HG03066 (cell line): ENCODE measurements around the gene LARGE1.
"Not testable (repeated sequence)": the region's sequence is repeated elsewhere in the genome, so short reads cannot be mapped to it uniquely, and the experiment has no call there.

Source experiments
- ATAC-seq: cut with Tn5 transposase; IDR thresholded peaks from one replicate; pipeline ENCODE4 v1.9.1; 2021; ENCODE audit warnings: low read depth; ENCODE audit not compliant: unreplicated experiment

The LARGE1 gene

DNA sequence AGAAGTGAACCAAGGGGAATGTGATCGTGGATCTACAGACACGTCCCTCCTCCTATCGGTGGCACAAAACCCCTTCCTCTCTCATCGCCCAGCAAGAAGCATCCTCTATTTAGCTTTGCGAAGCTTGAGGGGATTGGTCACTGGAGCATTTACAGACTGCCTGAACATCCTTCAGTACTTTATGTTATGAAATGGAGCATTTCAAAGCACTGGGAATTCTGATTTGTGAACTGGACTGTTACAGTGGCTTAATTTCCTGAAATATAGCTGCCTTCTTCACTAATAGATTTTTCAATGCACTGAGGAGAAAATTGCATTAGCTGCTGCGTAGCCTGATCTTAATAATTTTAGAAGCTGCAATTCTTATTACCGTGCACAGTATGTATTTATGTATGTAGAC is 344.5 kb downstream of the LARGE1 start:
- ATAC-seq, result no peak

DNA sequence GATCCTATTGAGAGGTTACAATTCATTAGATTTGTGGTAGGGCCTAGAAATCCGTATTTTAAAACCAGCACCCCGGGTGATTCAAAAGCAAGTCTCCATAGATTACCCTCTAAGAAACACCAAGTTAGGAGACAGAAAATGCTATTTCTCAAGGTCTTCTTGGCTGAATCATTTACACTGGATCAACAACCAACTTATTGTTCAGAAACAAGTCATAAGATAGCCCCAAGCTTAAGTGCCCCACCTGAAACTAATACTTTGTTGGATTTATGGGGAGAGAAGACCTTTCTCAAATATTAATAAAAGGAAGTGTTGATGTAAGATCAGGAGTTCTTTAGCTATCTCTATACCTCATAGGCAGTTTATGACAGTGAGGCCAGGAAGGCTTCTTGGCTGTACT is 345.2 kb downstream of the LARGE1 start:
- ATAC-seq, result no peak

DNA sequence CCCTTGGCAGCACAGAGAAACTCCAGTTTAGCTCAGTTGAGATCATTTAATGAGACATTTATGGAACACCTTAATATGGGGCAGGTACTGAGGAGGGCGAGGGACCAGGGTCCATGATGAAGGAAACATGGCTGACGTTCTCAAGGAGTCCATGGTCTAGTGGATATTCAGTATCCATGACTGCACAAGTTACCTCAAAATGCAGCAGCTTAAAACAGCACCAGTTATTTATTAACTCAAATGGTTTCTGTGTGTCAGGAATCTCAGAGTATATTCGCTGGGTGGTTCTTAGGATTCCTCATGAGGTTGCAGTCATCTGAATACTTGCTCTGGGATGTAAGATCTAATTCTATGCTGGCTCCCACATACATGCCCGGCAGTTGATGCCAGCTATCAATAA is 346.8 kb downstream of the LARGE1 start:
- no peak for ATAC-seq

DNA sequence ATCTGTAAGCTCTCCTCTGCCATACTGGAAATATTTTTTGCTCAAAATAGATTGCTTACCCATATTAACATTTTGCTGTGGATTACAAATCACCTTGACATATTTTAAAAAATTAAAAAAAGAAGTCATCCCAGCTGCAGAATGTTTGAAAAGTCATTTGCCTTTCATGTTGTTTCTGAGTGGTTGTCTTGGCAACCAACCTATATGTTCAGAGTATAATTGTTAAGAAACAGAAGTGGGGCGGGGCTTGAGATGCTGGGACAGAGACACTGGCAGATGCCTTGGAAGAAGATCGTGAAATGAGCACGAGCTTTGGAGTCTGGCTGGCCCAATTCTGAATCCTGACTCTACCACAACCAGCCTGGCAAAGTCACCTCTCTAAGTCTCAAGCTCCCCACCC is 348.2 kb downstream of the LARGE1 start:
- ATAC-seq, result no peak

DNA sequence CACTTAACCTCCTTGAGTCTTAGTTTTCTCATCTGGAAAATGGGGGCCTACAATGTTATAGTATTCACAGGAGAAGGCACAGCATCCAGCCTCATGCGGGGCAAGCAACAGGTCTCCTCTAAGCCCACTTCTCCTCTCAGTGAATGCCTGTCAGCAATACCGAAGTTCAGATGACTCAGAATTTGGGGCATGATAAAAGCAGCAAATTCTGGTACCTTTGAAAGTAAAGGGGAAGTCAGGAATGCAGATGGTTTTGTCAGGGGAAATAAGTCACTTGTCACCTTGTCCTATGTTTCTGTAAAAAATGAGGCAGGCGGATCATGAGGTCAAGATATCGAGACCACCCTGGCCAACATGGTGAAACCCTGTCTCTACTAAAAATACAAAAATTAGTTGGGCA is 350.2 kb downstream of the LARGE1 start:
- no peak for ATAC-seq

DNA sequence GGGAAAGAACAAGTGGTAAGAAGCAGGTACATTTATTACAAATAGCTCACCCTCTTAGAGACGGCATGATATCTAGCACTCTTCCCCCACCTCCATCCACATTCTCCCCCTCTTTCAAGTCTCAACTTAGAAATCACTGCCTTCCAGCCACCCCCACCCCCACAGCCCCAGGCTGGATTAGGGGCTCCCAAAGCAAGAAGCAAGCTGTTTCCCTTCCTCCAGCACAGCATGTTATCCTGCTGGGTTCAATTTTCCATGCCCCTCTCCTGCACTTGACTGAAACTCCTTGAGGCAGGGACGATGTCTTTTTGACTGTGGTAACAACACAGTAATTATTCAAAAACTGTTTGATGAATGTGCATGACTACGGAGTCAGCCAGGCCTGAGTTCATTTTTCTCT is 350.7 kb downstream of the LARGE1 start:
- no peak for ATAC-seq

DNA sequence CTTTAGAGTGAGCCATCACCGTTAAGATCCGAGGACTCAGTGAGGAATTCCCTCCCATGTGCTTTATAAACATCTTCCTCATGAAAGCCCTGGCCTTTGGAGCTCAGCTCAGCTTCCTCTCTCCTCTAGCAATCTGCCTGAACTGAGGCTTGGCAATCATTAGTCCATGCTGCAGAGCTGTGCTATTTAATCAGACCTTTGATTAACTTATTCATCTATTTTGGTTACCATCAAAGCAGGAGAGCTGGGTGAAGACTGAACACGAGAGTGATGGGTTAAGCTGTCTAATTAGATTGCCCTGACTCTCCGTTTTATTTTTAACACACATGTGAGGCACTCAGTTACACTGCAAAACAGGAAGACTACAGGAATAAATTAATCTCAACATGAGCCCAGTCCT is 351.3 kb downstream of the LARGE1 start:
- no peak for ATAC-seq

DNA sequence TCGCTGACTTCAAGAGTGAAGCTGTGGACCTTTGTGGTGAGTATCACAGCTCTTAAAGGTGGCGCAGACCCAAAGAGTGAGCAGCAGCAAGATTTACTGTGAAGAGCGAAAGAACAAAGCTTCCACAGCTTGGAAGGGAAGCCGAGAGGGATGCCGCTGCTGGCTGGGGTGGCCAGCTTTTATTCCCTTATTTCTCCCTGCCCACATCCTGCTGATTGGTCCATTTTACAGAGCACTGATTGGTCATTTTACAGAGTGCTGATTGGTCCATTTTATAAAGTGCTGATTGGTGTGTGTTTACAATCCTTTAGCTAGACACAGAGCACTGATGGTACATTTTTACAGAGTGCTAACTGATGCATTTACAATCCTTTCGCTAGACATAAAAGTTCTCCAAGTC is 353.8 kb downstream of the LARGE1 start:
- ATAC-seq, result not testable (repeated sequence)

DNA sequence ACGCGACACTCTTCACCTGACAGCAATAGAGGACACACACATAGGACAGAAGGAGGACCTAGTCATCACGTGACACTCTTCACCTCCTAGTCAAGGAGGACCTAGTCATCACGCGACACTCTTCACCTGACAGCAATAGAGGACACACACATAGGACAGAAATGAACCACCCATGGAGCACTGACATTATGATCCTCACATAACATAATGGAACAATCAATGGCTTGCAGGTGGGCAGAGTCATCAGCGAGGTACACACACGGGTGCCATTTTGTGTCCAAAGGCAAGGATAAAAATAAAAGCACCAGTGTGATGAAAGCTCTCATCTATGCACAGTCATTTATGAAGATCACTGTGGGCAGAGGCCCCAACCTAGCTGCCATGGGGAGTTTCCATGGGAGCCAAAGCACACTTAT is 354.7 kb downstream of the LARGE1 start:
- no peak for ATAC-seq

DNA sequence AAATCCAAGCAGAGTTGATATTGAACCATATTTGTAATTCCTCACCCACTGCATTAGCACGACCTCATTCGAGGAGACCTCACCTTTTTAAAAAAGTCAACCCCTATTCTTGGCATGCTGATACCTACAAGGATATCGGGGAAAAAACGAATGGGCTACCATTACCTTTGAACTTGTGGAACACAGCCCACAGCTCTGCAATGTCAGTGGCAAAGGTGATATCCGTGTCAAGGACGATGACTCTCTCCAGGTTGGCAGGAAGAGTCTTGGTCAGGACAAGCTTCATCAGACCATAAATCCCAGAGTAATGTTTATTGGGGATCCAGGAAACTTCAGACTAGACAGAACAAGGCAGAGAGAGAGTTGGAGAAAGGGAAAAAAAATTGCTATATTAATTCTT is 355.6 kb downstream of the LARGE1 start:
- ATAC-seq, result no peak

DNA sequence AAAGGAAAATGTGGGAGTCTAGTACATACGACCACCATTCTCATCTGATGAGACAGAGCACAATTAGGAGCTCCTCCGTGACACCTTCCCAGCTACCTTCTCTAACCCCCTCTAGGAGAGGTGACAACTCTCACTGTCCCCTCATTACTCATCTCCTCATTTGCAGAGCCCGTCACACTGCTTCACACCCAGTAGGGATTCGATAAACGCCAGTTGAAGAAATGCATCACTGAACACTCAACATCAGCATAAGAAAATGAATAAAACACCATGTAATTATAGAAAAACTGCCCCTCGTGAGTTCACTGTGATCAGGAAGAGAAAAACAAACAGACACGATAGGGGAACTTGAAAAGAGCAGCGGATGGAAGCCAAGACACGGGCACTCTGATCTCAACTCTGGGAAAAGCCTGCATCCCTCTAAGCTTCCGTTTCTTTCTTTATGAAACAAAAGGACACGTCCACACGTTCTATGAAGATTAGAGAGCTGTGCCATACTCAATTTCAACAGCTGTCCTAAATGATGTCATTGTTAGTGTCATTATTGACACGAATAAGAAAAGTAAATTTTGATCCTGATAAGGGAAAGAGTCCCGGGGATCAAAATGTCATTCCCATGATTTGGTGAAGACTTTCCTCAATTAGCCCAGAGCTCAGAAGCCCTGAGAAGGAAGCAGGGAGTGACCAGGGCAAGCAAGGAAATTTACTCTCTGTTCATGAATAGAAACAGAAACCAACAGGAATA is 356.9 kb downstream of the LARGE1 start:
- ATAC-seq, result no peak

DNA sequence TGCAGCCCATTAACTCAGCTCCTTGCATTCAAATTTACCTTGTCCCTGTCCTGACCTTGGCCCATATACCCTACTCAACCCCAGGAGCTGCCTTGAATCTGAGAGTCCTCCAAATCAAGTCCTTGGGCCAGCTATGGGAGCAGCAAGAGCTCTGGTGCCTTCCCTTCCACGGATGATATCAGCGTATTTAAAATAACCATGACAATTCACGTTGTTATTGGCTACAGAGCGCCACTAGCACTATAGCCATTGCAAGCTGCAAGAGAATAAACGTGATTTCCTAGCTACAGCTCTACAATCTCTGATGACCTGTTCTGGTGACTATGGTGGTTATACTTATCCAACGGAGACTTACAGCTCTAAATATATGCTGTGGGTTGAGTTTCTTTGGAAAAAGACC is 357.8 kb downstream of the LARGE1 start:
- ATAC-seq, result no peak

DNA sequence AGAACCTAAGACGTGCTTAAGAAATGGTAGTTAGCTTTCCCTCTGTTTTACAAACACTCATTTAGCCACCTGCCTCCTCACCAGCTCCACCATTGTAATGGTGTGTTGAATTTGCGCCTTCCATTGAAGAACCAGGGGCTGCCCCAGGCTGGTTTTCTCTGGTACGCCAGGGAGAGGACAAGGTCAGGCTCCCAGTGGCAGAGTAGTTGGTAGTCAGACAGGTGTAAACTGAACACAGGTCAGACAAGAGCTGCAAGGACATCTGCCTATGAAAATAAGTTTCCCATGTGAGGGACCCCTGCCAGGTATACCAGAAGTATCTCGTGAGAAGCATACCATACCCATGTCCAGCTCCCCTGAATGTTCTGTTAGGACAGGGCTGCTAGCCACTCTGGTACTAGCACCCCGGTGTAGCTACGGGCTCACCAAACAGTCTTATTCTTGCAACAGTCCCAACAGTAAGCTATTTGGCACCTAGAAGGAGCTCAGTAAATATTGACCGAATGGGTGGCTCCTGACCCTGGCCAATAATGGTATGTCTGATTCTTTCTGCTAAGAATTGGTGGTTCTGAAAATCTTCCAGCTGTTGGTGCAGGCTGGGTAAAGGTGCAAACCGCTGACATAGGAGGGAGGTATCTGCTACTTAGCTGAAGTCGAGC is 359.0 kb downstream of the LARGE1 start:
- ATAC-seq, result no peak

DNA sequence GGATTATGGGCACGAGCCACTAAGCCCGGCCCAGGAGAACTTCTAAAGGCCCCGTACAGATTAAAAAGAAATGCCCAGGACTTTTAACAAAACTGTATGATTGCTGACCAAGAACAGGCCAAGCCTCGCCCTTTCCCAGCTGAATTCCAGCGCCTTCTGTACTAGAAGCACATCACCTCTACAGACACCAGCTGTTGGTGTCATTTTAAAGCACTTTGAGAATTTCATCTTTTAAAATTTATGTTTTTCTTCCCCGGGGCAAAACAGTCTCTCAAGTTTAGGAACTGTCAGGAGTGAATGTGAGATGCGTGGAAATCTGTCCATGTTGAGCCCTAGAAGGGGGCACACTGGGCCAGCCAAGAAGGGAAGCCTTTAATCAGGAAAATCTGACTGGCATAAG is 362.4 kb downstream of the LARGE1 start:
- ATAC-seq, result no peak

DNA sequence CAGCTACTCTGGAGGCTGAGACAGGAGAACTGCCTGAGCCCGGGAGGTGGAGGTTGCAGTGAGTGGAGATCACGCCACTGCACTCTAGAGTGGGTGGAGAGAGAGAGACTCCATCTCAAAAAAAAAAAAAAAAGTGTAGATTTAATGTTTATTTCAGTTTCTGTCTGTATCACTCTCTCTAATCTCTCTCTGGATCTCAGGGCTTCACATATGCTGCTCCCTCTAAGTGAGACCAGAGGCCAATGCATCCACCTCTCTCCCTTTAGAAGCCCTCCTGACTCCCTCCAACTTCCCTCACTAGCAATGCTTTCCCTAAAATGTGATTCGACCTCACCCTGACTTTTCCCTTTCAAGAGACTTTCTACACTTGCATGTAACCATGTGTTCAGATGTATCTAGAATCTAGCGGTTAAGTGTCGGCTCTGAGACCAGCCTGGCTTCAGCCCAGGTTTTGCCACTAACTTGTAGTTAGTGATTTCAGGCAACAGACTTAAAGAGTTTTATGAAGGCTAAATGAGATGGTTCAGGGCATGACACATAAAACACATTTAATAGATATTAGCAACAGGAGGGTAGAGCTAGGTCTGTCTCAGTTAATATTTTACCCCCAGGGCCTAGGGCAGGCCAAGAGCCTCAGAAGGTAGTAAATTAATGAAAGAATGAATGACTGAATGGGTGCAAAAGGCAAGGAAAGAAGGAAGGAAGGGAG is 364.3 kb downstream of the LARGE1 start:
- ATAC-seq, result no peak

DNA sequence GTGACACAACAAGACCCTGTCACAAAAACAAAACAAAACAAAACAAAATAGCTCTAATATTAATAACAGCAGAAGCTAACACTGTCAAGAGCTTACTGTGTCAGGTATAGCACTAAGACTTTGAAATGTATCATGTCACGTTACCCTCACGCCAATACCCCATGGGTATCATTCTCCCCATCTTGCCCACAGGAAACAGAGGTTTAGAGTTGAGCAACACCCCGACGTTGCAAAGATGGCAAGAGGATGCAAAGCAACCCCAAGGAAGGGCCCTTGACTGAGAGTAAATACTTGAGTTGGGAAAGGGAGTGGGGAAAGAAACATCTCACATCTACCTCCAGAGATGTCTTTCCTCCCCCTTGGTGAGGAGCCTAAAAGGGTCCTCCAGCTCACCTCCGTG is 366.8 kb downstream of the LARGE1 start:
- no peak for ATAC-seq

DNA sequence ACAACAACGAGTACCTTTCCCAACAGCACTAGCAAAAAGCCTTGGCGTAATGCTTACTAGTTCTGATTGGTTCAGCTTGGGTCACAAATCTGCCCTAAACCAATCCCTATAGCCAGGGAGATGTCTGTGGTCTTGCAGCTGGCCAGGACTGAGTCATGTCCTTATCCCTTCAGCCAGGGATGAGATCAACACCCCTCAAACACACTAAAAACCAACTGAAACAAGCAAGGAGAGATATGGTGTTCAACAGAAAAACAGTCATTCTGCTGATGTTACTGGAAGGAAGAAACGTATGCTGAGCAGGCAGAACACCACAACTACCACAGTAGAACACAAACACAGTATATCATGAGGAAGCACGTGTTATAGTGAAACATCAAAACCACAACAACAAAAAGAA is 375.6 kb downstream of the LARGE1 start:
- no peak for ATAC-seq

DNA sequence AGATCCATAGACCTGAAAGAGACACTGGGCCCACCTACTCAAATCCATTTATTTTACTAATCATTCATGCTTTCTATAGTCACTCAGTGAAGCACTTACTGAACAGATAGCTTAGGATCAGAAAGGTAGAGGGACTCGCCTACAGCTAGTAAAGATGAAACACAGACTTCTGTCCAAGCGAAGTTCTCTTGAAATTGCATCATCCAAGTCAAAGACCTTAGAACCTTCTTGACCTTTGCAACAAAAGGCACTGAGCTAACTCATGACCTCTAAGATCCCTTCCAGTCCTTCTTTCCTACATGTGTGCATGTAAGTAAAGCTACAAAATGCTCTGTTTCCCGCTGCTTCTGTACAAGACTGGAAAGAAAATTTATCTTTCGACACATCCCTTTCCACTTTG is 377.6 kb downstream of the LARGE1 start:
- ATAC-seq, result no peak

DNA sequence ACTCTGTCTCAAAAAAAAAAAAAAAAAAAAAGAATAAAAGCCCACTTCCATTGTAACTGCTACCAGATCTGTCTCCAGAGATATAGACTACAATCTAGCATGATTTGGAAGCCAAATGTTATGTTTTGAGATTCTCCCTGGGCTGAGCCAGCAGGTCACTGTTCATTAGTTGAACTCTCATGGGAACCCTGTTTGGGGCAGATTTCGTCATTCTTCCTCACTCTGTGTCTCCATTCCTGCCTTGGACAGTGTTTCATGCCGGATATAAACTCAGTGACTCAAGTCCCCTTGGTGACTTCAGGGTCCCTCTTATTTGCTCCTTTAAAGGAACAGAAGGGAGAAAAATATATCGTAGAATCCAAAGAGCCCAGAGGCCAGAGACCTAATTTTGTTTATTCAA is 378.1 kb downstream of the LARGE1 start:
- no peak for ATAC-seq

DNA sequence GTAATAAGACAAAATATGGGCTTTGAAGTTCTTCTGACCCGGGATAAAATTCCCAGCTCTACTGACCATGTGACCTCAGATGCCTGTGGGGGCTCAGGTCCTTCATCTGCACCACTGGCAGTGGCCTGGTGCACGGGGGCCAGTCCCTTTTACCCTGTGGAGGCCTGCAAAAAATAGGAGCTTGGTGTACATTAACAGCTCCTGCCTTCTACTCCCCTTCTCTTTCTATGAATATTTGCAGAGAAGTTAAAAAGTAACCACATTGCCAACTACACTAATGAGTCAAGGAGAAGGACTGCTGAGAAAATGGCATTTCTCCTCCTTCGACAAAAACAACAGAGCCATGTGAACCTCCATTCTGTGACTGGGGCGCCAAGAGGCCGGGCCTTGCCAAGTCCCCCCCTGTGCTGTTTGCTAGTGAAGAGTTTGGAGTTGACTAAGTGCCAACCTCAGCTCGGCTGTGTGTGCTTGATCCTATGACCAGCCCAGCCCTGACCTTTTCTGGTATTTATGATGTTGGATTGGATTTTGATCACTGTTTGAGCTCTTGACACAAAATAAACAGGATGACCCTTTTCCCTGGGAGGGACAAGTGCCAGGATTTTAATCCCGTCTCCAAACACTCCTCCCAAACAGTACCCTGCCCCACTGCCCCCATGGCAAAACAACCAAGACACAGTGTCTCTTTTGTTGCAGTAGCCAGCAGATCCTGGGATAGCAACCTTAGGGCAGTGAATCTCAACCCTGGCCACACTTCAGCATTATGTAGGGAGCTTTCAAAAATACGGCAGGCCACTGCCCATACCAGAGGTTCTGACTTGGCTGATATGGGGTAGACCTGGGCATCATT is 380.1 kb downstream of the LARGE1 start:
- ATAC-seq, result no peak
